Endothelial cell of umbilical vein (primary cell): ENCODE results near the gene MICAL3.

Experiments used
- CTCF ChIP-seq, 2 donors: IDR thresholded peaks; 1 replicate in 1 of 2; 2 replicates in 1 of 2; pipeline ENCODE4 v1.5.1; 2011; ENCODE audit warnings: low read length in 2 of 2, mild to moderate bottlenecking in 2 of 2, moderate library complexity in 2 of 2, control low read depth in 1 of 2, inconsistent platforms in 1 of 2, low read depth in 1 of 2; ENCODE audit not compliant: insufficient read depth in 1 of 2; ENCODE audit errors: extremely low read depth in 1 of 2
- POLR2A ChIP-seq: IDR thresholded peaks from 2 replicates; pipeline ENCODE4 v1.6.1; 2012; ENCODE audit warnings: low read depth, mild to moderate bottlenecking, control low read depth, low read length
- POLR2AphosphoS5 ChIP-seq: IDR thresholded peaks from 2 replicates; pipeline ENCODE4 v1.6.1; 2012; ENCODE audit warnings: low read depth, mild to moderate bottlenecking, control low read depth, low read length, moderate library complexity; ENCODE audit not compliant: insufficient read depth

DNA sequence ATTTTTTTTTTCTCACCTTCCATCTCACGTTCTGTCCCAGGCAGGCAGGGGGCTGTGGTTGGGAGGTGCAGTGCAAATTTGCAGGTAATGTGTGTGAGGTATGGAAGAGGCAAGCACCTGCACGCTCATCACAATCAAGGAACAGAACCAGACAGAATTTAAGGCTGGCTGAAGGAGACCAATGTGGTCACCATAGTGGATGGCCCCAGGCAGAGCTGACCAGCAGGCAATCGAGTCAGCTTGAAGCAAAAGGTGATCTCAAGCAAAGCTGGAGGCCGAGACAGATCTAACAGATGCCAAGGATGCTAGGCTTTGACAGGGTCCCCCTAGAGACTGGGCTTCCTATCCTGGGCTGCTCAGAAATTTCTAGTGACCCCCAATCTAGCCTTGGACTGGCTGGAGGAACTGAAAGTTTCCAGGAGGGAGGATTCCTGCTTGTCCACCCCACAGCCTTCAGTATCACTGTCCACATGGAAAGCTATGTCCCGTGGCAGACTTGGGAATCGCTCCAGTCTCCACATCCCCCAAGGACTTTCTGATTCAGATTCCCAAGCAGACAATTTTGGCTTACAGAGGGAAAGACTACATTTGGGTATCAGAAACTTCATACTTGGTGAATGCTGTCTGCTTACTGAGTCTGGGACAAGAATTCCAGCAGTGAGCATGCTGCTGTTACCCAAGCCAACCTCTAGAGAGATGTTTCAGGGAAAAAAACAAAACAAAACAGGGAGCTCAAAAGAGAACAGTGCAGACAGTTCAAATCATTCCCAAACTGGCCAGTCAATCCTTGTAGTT is 9.0 kb upstream of the MICAL3 start:
- no peak for TF ChIP-seq POLR2A
- TF ChIP-seq POLR2AphosphoS5, result no peak
- no peak for TF ChIP-seq CTCF (IDR thresholded peaks at IDR 0.05; ENCODE audit: extremely low read depth in 1 of 2, insufficient read depth in 1 of 2, low read depth in 1 of 2, low read length in 2 of 2)
